ENCODE data around the gene CBX7.

DNA sequence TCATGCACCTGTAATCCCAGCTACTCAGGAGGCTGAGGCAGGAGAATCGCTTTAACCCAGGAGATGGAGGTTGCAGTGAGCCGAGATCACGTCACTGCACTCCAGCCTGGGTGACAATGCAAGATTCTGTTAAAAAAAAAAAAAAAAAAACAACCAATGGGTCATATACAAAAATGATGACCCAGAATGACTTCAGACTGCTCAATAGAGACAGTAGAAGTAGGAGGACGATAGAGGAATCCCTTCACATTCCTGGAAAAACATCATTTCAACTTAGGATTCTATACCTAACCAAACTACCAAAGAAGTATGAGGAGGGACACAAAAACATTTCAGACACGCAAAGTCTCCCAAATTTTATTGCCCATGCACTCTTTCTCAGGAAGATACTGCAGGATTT is 14.1 kb upstream of the CBX7 start:
- TF ChIP-seq, protein P1, sequence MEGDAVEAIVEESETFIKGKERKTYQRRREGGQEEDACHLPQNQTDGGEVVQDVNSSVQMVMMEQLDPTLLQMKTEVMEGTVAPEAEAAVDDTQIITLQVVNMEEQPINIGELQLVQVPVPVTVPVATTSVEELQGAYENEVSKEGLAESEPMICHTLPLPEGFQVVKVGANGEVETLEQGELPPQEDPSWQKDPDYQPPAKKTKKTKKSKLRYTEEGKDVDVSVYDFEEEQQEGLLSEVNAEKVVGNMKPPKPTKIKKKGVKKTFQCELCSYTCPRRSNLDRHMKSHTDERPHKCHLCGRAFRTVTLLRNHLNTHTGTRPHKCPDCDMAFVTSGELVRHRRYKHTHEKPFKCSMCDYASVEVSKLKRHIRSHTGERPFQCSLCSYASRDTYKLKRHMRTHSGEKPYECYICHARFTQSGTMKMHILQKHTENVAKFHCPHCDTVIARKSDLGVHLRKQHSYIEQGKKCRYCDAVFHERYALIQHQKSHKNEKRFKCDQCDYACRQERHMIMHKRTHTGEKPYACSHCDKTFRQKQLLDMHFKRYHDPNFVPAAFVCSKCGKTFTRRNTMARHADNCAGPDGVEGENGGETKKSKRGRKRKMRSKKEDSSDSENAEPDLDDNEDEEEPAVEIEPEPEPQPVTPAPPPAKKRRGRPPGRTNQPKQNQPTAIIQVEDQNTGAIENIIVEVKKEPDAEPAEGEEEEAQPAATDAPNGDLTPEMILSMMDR (IDR thresholded peaks at IDR 0.05), result no peak
- no peak for TF ChIP-seq POLR2A (IDR thresholded peaks at IDR 0.05)

Data from Peyer's patch (tissue), 4 donors.